Measurements from ENCODE around the gene AP1M2.

- no peak for TF ChIP-seq CTCF (IDR thresholded peaks at IDR 0.05; ENCODE audit: insufficient read depth, low read length, poor library complexity, severe bottlenecking)
- no peak for TF ChIP-seq EZH2phosphoT487 (conservative IDR thresholded peaks at IDR 0.05; ENCODE audit: low read length)
Measured at GRCh38 chr19:10554760-10555609, 32.1 kb downstream of the AP1M2 start.

Measured in SU-DHL-6 (cell line).